HL-60/S4 treated with phorbol 12-myristate 13-acetate at 8.2 ng/mL for 4 days and 3 days (cell line): ENCODE measurements around the gene GPD1L.
"Not testable (repeated sequence)": the region's sequence is repeated elsewhere in the genome, so short reads cannot be mapped to it uniquely, and the experiment has no call there.

Experiments used
- in situ Hi-C: fragments of 300-500 bp; cut with MboI; formaldehyde crosslinking; loops from 2 replicates; pipeline ENCODE4 v1.15.0; 2022; ENCODE audit warnings: low sequenced_read_pairs

The GPD1L gene

DNA sequence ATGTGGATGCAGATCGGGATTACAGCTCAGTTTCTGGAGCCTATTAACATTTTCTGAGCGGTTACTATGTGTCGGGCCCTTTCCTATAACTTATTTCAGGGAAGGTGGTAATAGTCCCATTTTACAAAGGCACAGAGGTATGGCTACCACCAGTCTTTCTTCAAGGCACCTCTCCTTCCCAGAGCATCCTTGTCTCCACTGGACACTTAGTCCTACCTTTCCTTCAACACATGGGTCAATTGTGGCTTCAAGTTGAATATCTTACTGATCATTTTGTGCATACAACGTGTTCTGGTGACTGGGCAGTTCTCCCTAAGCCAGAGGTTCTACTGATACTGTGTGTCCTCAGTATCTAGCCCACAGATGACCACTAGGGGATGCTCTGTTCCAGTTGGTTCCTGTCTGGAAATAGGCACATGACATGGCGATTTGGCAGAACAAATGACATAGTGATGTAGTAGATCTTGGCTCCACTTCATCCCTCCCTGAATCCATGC lies 71.3 kb downstream of the GPD1L start:
- in situ Hi-C loops, result no loop called here

- in situ Hi-C loops, result no loop called here
Observed at GRCh38 chr3:32180141-32180784, 73.8 kb downstream of the GPD1L start.

- in situ Hi-C loops, result no loop called here
Observed at GRCh38 chr3:32181365-32181764, 74.9 kb downstream of the GPD1L start.

GRCh38 chr3:32181796-32182195 lies 75.4 kb downstream of the GPD1L start:
- in situ Hi-C loops, result no loop called here

- in situ Hi-C loops, result no loop called here
Observed at GRCh38 chr3:32184187-32184730, 77.8 kb downstream of the GPD1L start.

GRCh38 chr3:32186097-32186496 lies 79.7 kb downstream of the GPD1L start:
- in situ Hi-C loops, result no loop called here

DNA sequence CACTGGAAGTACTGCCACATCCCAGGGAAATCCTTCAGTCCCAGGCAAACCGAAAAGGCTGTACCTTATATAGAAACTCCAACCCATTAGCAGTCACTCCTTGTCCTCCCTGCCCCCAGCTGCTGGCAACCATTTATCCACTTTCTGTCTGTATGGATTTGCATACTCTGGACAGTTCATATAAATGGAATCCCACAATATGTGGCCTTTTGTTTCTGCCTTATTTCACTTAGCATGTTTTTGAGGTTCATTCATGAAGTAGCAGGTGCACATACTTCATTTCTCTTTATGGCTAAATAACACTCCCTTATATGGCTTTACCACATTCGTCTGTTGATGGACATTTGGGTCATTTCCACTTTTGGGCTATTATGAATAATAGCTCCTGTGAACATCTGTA lies 80.5 kb downstream of the GPD1L start:
- in situ Hi-C loops, result no loop called here

DNA sequence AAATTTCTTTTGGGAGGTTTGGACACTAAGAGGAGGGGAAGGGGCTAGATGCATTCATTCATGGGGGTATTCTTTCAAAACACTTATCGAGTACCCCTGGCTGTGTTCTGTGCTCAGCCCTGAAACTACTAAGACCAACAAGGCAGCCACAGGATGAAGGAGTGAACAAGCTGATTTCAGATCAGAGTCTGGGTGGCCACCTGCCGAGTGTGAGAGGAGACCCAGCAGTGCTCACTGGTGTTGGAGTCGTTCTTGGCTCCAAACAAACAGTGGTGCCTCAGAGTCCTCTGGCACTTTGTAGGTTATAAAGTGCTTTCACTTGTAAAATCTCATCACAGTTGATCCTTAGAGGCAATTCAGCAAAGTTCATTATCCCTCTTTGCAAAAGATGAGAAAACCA lies 83.3 kb downstream of the GPD1L start:
- in situ Hi-C loops, result no loop called here

DNA sequence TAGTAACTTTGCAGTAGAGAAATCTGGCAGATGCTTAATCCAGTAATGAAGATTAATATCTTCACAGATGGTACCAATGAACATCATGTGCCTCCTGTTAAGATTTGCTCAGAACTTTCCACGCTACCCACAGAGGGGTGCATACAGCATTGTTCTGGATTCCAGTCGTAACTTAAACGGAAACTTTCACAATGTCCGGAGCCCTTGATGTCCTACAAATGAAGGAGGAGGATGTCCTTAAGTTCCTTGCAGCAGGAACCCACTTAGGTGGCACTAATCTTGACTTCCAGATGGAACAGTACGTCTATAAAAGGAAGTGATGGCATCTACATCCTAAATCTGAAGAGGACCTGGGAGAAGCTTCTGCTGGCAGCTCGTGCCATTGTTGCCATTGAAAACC lies 84.1 kb downstream of the GPD1L start:
- in situ Hi-C loops, result not testable (repeated sequence)

- in situ Hi-C loops, result no loop called here
Observed at GRCh38 chr3:32193101-32193500, 86.7 kb downstream of the GPD1L start.

- in situ Hi-C loops, result no loop called here
Observed at GRCh38 chr3:32194653-32195052, 88.2 kb downstream of the GPD1L start.

DNA sequence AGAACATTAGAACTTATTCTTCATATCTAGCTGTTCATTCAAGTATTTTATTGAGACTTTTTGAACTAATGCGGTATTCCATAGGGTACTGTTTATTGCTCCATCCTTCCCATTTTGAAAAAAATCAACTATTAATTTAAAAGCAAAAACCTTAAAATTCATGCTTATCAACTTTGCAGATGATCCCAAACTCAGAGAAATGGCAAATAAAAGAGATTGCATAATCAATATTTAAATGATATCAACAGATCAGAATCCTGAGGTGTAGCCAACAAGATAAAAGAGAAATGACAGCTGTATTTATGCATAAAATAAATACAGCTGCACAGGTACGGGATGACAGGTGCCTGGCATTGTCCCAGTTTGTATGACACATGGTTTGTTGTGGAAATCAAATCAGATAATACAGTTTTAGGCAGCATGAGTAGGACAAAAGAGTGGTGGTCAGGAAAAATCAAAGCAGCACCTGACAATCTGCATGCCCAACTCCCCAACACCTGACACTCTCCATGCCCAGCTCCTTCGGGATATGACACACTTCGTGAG lies 89.6 kb downstream of the GPD1L start:
- in situ Hi-C loops, result no loop called here

- in situ Hi-C loops, result no loop called here
Observed at GRCh38 chr3:32197991-32198390, 91.6 kb downstream of the GPD1L start.

GRCh38 chr3:32198714-32199113 lies 92.3 kb downstream of the GPD1L start:
- in situ Hi-C loops, result no loop called here

DNA sequence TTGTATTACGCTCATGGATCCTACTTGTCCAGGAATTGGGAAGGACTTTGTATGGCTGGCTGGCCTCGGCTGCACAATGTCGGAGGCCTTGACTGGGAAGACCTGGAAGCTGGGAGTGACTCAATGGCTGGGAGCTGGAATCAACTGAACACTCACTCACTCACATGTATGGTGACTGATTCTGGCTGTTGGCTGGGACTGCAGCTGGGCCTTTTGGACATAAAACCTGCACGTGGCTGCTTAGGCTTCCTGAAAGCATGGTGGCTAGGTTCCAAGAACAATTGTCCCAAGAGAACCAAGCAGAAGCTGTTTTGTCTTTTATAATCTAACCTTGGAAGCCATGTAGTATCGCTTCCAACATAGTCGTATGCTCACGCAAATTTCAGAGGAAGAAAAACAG lies 94.1 kb downstream of the GPD1L start:
- in situ Hi-C loops, result no loop called here

DNA sequence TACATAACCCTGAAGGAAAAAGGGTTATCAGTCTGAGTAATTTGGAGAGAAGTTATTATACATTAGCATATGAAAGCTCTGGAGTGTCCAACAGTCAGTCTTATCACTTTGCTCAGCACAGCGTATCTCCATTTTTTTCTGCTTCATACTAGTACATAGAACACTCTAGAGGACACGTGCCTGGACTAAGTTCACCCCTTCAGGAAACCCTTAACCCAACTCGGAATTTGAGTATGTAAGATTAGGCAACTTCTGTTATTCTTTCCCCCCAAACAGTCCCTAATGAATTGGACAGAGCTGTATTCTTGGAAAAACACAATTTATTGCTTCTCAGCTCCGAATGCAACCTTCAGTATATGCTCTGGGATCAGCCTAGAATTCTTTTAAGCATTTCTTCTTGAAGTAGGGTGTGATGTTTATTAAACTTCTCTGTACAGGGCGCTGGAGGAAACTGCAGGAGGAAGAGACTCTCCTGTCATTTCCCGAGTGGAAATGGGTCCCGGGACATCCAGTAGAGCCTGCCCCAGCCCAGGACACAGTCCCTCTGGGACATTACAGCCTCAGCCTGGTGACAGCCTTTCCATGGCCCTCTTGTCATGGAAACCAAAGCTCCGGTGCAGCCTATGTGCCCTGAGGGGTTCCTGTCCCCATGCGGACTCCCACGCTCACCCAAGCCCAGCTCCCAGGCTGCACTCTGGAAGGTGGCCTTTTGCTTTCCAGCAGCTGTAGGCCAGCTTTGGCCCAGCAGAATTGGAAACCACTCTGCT lies 94.8 kb downstream of the GPD1L start:
- in situ Hi-C loops, result no loop called here

- in situ Hi-C loops, result no loop called here
Observed at GRCh38 chr3:32202496-32202895, 96.1 kb downstream of the GPD1L start.

- in situ Hi-C loops, result no loop called here
Observed at GRCh38 chr3:32203854-32204253, 97.4 kb downstream of the GPD1L start.

- in situ Hi-C loops, result no loop called here
Observed at GRCh38 chr3:32208447-32208846, 102.0 kb downstream of the GPD1L start.

DNA sequence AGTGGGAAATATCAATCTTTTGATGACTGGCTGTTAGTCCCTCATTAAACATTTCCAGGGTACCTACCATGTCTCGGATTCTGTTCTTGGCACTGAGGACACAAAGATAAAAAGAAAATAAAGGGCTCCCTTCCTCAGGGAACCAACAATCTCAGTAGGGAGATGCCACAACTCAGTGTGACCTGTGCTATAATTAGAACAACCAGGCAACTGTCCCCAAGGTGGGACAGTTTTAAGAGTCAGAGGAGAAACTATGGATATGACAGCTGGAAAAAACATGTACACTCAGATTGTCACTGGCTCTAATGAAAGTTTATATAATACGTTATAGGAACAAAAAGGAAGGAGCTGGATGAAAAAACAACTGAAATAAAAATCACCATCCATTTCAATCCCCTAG lies 108.8 kb downstream of the GPD1L start:
- in situ Hi-C loops, result no loop called here

- in situ Hi-C loops, result no loop called here
Observed at GRCh38 chr3:32216172-32216783, 109.9 kb downstream of the GPD1L start.
